ENCODE measurements around the gene TGFBR3. TPM values are rescaled to one million over a fixed set of nuclear protein-coding genes. Genes with fewer than 3 reads are reported as not detected.

TGFBR3 gene
- total RNA-seq, 1 experiment from 2014 or later = 3.1 TPM

DNA sequence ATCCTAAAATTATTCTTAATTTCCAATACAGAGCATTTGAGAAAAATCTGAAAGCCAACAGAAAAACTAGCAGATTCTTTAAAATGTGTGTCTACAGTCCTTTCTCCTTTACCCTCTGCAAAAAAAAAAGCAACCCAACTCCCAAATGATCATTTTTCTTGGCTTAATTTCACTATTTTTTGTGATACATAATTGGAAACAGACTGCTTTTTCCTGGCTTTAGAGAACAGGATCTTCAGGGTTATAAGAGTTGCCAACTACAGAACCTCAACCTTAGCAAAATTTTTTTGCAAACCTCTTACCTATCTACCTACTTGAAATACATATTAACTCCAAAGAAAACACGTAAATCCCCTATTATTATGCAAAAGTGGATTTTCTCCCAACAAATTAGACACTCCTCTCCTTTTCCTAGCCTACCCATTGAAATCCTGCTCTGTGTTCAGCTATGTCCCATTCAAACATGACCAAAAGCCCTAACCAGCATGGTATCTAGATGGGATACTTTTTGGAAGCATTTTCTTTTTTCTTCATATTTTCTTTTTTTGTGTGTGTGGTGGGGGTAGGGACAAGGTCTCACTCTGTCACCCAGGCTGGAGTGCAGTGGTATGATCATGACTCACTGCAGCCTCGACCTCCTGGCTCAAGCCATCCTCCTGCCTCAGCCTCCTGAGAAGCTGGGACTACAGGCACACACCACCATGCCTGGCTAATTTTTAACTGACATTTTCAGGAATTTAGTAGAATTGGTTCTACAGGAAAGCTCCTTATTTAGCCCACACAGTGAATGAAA, 9.0 kb downstream of the TGFBR3 start:
- POLR2A ChIA-PET (ENCODE audit: low non-redundant PET) = no interaction called here
- CTCF ChIA-PET = no interaction called here
- Histone ChIP-seq H3K27me3 (replicated peaks; ENCODE audit: insufficient read depth, low read depth, low read length, poor library complexity) (no peaks in the 10 kb centered on the region), H3K9me3 (ENCODE audit: low read depth, low read length, poor library complexity, severe bottlenecking) (no peaks in the 10 kb centered on the region), H3K4me1 (ENCODE audit: insufficient read depth, low read length, poor library complexity, severe bottlenecking) (no peaks in the 10 kb centered on the region), H3K4me3 (ENCODE audit: low read depth, low read length, poor library complexity, severe bottlenecking) (no peak overlapping the region), H3K27ac (ENCODE audit: low read depth, low read length, poor library complexity, severe bottlenecking) (no peak overlapping the region), H3K36me3 (ENCODE audit: insufficient read depth, low read length, poor library complexity, severe bottlenecking) (no peaks in the 10 kb centered on the region)
- intact Hi-C loops (cut with micrococcal nuclease; ENCODE audit: unreplicated experiment) = no loop called here
- no TSS peak for BruUV-seq (replicated peaks)
- no peak for DNase-seq (ENCODE audit: low spot score)
- TF ChIP-seq, protein P1, sequence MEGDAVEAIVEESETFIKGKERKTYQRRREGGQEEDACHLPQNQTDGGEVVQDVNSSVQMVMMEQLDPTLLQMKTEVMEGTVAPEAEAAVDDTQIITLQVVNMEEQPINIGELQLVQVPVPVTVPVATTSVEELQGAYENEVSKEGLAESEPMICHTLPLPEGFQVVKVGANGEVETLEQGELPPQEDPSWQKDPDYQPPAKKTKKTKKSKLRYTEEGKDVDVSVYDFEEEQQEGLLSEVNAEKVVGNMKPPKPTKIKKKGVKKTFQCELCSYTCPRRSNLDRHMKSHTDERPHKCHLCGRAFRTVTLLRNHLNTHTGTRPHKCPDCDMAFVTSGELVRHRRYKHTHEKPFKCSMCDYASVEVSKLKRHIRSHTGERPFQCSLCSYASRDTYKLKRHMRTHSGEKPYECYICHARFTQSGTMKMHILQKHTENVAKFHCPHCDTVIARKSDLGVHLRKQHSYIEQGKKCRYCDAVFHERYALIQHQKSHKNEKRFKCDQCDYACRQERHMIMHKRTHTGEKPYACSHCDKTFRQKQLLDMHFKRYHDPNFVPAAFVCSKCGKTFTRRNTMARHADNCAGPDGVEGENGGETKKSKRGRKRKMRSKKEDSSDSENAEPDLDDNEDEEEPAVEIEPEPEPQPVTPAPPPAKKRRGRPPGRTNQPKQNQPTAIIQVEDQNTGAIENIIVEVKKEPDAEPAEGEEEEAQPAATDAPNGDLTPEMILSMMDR (conservative IDR thresholded peaks at IDR 0.05; ENCODE audit: low read depth, low read length) = no peak
- TF ChIP-seq EZH2 (IDR thresholded peaks at IDR 0.05; ENCODE audit: borderline replicate concordance, low read depth, low read length, poor library complexity, severe bottlenecking) = no peak

DNA sequence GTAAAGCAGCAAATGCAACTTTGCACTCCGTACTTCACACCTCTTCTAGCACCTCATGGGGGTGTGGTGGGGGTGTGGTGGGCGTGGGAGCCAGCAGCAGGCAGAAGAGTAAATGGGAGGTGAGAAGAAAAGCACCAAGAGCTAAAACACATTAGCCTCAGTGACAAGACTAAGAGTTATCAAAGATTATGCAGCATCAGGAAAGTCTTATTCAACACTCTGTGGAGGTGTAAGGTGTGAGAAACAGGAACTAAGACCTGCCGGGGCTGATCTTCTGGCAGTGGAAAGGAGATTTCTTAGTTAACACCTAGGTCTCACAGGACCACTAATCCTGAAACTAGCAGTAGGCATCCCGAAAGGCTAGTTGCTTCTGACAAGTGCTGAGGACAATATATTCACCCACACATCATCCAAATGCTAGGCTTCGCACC, 9.9 kb downstream of the TGFBR3 start:
- TF ChIP-seq EZH2 (IDR thresholded peaks at IDR 0.05; ENCODE audit: borderline replicate concordance, low read depth, low read length, poor library complexity, severe bottlenecking) = no peak
- TF ChIP-seq, protein P1 (conservative IDR thresholded peaks at IDR 0.05; ENCODE audit: low read depth, low read length) = no peak
- POLR2A ChIA-PET (ENCODE audit: low non-redundant PET) = no interaction called here

DNA sequence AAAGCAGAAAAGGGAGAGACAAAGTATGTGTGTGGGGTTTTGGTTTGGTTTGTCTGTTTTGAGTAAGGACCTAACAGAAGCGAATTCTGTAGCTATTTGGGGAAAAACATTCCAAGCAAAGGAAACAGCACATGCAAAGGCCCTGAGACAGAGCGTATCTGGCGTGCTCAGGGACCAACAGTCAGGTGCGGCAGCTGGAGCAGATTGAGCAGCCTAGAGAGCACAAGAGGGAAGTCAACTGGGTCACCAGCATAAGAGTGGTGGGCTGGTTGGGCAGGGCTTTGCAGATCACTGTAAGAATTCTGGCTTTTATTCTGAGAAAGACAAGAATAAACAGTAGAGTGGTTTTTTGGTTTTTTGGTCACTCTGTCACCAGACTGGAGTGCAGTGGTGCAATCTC, 11.8 kb downstream of the TGFBR3 start:
- Histone ChIP-seq H3K36me3 (ENCODE audit: insufficient read depth, low read length, poor library complexity, severe bottlenecking) (no peaks in the 10 kb centered on the region), H3K9me3 (ENCODE audit: low read depth, low read length, poor library complexity, severe bottlenecking) (no peaks in the 10 kb centered on the region), H3K4me3 (ENCODE audit: low read depth, low read length, poor library complexity, severe bottlenecking) (no peak overlapping the region), H3K27ac (ENCODE audit: low read depth, low read length, poor library complexity, severe bottlenecking) (no peak overlapping the region), H3K4me1 (ENCODE audit: insufficient read depth, low read length, poor library complexity, severe bottlenecking) (no peaks in the 10 kb centered on the region), H3K27me3 (replicated peaks; ENCODE audit: insufficient read depth, low read depth, low read length, poor library complexity) (no peaks in the 10 kb centered on the region)
- TF ChIP-seq, protein P1 (conservative IDR thresholded peaks at IDR 0.05; ENCODE audit: low read depth, low read length) = no peak
- TF ChIP-seq EZH2 (IDR thresholded peaks at IDR 0.05; ENCODE audit: borderline replicate concordance, low read depth, low read length, poor library complexity, severe bottlenecking) = no peak
- intact Hi-C loops (cut with micrococcal nuclease; ENCODE audit: unreplicated experiment) = no loop called here
- ChIA-PET CTCF (interaction anchor here (0.7 kb wide), 1 partner anchor 24 kb away, joined by 4 read pairs; no protein-coding TSS in a partner anchor), POLR2A (ENCODE audit: low non-redundant PET) (no interaction called here)
- BruUV-seq (replicated peaks) = no TSS peak
- DNase-seq (ENCODE audit: low spot score) = no peak

More for the DNA sequence above, 9.9 kb downstream of the TGFBR3 start:
- Histone ChIP-seq H3K36me3 (ENCODE audit: insufficient read depth, low read length, poor library complexity, severe bottlenecking) (no peaks in the 10 kb centered on the region), H3K4me3 (ENCODE audit: low read depth, low read length, poor library complexity, severe bottlenecking) (no peak overlapping the region), H3K9me3 (ENCODE audit: low read depth, low read length, poor library complexity, severe bottlenecking) (no peaks in the 10 kb centered on the region), H3K27me3 (replicated peaks; ENCODE audit: insufficient read depth, low read depth, low read length, poor library complexity) (no peaks in the 10 kb centered on the region), H3K27ac (ENCODE audit: low read depth, low read length, poor library complexity, severe bottlenecking) (no peak overlapping the region), H3K4me1 (ENCODE audit: insufficient read depth, low read length, poor library complexity, severe bottlenecking) (no peaks in the 10 kb centered on the region)
- no TSS peak for BruUV-seq (replicated peaks)
- intact Hi-C loops (cut with micrococcal nuclease; ENCODE audit: unreplicated experiment) = no loop called here
- DNase-seq (ENCODE audit: low spot score) = no peak
- CTCF ChIA-PET = no interaction called here

Data from A673 (cell line).